ENCODE data around the gene ANK2.

ANK2 gene

DNA sequence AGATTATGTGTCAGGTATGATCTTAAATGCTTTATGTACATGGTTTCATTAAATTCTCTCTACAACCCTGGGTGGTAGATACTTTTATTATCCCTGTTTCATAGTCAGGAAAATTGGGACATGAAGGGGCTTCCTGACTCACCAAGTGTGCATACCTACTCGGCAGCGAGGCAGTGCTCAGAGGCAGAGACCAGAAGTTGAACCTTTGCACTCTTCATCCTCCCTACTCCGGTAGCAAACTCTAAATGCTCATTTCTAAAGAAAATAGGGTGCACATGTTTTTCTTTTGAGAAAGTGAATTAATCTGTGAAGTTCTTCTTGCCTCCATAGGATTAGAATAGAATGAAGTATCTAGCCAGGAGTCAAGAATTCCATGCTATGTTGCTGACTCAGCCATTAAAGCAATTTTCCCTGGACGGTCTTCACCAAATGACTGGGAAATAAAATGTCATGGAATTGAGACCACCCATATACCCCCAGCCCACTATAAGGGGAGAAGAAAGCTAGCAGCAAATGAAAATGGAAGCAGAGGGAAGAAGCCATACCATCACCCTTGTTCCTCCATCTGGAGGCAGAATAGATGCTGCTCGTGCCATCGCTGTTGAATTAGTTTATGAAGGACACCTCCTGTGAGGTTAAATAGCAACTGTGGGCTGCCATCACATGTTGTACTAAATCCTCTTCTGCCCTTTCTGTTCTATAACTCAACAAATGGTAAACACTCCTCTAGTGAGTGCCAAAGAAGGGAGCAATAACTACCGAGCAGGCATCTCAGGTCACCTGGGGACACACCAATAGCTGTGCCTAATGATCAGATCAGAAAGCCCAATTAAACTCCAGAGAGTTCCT is 356.6 kb downstream of the ANK2 start:
- no peak for DNase-seq

GRCh38 chr4:113406723-113407016 is 357.2 kb downstream of the ANK2 start:
- no peak for DNase-seq

DNA sequence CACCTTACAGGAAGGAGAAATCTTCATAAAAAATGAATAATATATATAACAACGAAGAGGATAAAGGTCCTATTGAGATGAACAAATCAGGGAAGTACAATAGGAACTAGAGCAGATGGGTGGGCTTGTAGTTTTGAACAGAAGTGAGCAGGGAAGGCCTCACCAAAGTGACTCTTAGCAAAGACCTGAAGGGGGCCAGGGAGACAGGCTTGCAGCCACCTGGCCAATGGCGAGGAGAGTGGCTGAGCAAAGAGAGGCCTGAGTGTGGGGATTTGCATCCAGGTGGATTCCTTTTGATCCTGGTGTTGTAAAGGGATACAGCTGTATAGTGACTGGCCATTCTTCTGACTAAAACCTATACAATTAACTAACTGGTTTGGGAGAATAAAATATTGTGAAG is 358.0 kb downstream of the ANK2 start:
- DNase-seq = peak in 1 of 2 experiments; percentile 54

GRCh38 chr4:113409181-113409580 is 359.7 kb downstream of the ANK2 start:
- no peak for DNase-seq

- no peak for DNase-seq
Observed at GRCh38 chr4:113410686-113411085, 361.2 kb downstream of the ANK2 start.

- no peak for DNase-seq
Observed at GRCh38 chr4:113411496-113411938, 362.1 kb downstream of the ANK2 start.

GRCh38 chr4:113419631-113420030 is 370.2 kb downstream of the ANK2 start:
- DNase-seq = no peak

GRCh38 chr4:113420938-113421337 is 371.5 kb downstream of the ANK2 start:
- DNase-seq = no peak

- no peak for DNase-seq
Observed at GRCh38 chr4:113423631-113424030, 374.2 kb downstream of the ANK2 start.

DNA sequence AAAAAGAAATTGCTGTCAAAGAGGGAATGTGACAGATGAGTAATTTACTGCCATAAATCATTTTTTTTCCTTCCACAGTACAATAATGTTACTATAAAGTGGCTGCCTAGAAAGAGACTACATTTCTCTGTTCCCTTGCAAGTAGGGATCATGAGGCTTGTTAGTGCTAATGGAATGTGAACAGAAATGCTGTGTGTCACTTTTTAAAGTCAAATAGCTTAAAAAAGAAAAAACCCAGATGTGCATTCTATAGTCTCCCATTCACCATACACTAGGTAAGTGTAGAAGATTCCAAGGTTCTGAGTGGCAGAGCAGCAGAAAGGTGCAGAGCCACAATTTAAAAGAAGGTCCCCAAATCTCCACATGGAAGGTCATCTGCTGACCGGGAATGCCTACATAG is 383.7 kb downstream of the ANK2 start:
- DNase-seq = no peak
